Prostate gland (tissue), 2 donors: Measurements from ENCODE around the gene LDAF1. TPM values are rescaled to one million over a fixed set of nuclear protein-coding genes. Genes with fewer than 3 reads are reported as not detected.

Source experiments
- DNase-seq: peaks from one replicate; pipeline ENCODE4 v3.0.0-alpha.2; 2019; ENCODE audit warnings: low spot score
- H3K27ac ChIP-seq, 2 donors: fragments of 200-600 bp; sonication (generic); 2 replicates each; pipeline ENCODE4 v1.5.1; 2017 to 2019
- H3K27me3 ChIP-seq: fragments of 200-600 bp; sonication (generic); replicated peaks from 2 replicates; pipeline ENCODE4 v1.5.1; 2019; ENCODE audit not compliant: insufficient read depth
- H3K36me3 ChIP-seq, 2 donors: fragments of 200-600 bp; sonication (generic); 1 replicate in 1 of 2; 2 replicates in 1 of 2; pipeline versions ENCODE4 v1.5.1 to v1.8.1; 2017 to 2019
- H3K4me1 ChIP-seq: fragments of 200-600 bp; sonication (generic); replicated peaks from 2 replicates; pipeline ENCODE4 v1.5.1; 2019
- H3K4me3 ChIP-seq, 2 donors: fragments of 200-600 bp; sonication (generic); 2 replicates each; pipeline ENCODE4 v1.5.1; 2017 to 2019
- H3K9me3 ChIP-seq: fragments of 200-600 bp; sonication (generic); 2 replicates; pipeline ENCODE4 v1.5.1; 2017
- POLR2A ChIP-seq: fragments of 450-650 bp; IDR thresholded peaks from one replicate; pipeline ENCODE4 v1.6.1; 2016; ENCODE audit warnings: antibody characterized with exemption, mild to moderate bottlenecking
- POLR2AphosphoS5 ChIP-seq: sonication (generic); formaldehyde crosslinking; IDR thresholded peaks from one replicate; pipeline ENCODE4 v1.6.1; 2017; ENCODE audit warnings: antibody characterized with exemption
- WGBS: methylation state at CpG from one replicate; pipeline ENCODE4 v1.1.5; 2018; 5-methylcytosine and 5-hydroxymethylcytosine counted together
- intact Hi-C: fragments of 100-400 bp; cut with DNase I; formaldehyde crosslinking; loops from one replicate; pipeline ENCODE4 v1.14.2; 2022
- total RNA-seq, 2 donors: library from RNA; depleted of rRNA; stranded (reverse); fragments of >200 nt; gene quantifications; one replicate each; pipeline ENCODE4 v1.1.0, GENCODE V29; 2016
- TF ChIP-seq, protein P1 (sequence below), 4 experiments: fragments of 200-600 bp in 2 of 4; fragments of 450-650 bp in 2 of 4; sonication (generic) in 2 of 4; IDR thresholded peaks; 1 replicate in 3 of 4; 2 replicates in 1 of 4; pipeline ENCODE4 v1.5.1; 2016 to 2019; ENCODE audit warnings: antibody characterized with exemption in 4 of 4, mild to moderate bottlenecking in 2 of 4, moderate library complexity in 2 of 4

Gene LDAF1
- total RNA-seq, 2 donors from 2014 or later, result 97.5 to 180 TPM

DNA sequence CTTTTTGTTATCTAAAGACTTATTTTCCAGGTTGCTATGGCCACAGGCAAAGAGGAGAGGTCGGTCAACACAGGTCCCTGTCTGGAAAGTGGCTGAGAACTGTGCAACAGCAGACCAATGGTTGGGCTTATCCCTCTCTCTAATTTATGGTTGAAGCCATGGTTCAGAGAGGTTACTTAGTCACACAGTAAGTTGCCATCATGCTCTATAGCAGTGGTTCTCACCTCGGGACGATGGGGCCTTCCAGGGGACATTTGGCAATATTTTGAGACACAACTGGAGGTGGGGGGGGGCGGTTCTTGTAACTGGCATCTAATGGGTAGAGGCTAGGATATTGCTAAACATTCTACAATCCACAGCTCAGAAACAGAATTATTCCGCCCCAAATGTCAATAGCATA is 842 bp upstream of the LDAF1 start:
- Histone ChIP-seq H3K36me3 (no peaks in the 10 kb centered on the region), H3K27ac (peak overlapping the region; percentile 84 to 88), H3K9me3 (no peaks in the 10 kb centered on the region), H3K4me1 (peaks cover 5% of the 10 kb centered on the region), H3K27me3 (no peaks in the 10 kb centered on the region), H3K4me3 (no peak overlapping the region)
- DNase-seq, result no peak
- WGBS, result 66% methylated on average over 5 of the region's 5 CpGs
- no peak for TF ChIP-seq POLR2A
- TF ChIP-seq POLR2AphosphoS5, result no peak
- TF ChIP-seq, protein P1, sequence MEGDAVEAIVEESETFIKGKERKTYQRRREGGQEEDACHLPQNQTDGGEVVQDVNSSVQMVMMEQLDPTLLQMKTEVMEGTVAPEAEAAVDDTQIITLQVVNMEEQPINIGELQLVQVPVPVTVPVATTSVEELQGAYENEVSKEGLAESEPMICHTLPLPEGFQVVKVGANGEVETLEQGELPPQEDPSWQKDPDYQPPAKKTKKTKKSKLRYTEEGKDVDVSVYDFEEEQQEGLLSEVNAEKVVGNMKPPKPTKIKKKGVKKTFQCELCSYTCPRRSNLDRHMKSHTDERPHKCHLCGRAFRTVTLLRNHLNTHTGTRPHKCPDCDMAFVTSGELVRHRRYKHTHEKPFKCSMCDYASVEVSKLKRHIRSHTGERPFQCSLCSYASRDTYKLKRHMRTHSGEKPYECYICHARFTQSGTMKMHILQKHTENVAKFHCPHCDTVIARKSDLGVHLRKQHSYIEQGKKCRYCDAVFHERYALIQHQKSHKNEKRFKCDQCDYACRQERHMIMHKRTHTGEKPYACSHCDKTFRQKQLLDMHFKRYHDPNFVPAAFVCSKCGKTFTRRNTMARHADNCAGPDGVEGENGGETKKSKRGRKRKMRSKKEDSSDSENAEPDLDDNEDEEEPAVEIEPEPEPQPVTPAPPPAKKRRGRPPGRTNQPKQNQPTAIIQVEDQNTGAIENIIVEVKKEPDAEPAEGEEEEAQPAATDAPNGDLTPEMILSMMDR (IDR thresholded peaks at IDR 0.05), result no peak
- intact Hi-C loops, result loop anchor here (2.0 to 10.0 kb wide), 3 partner anchors 143 to 407 kb away; no protein-coding TSS in a partner anchor

DNA sequence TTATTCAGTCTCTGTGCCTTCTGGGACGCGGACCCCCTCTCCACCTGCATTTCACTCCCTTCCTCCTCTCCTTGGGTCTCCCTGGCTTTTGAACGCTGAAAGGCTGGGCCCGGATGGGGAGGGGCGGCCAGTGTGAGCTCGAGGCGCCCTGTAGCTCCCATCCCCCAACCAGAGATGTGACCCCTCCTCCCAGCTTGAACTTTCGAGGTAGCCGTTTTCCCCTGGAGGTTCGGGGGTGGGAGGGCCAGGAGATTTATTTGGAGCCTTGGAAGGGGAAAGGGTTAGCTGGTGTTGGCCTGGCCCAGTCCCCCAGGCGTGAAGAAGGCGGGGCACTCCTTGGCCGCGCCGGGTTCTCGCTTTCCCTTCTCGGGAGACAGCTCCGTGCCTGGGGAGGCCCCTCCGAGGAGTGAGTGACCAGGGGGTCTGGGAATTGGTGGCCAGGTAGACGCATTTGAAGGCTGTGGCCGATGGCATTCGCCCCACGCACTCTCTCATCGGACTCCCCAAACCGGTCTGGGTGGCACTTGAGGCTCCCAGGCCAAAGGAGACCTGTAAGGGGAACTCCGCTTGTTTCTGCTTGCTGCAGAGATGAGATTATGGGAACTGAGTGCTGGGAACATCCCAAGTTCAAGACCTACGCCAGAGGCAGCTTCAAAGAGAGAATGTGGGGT is 942 bp downstream of the LDAF1 start:
- peak; percentile 52 for TF ChIP-seq POLR2AphosphoS5
- TF ChIP-seq, protein P1 (IDR thresholded peaks at IDR 0.05), result no peak
- TF ChIP-seq POLR2A, result peak; percentile 46

DNA sequence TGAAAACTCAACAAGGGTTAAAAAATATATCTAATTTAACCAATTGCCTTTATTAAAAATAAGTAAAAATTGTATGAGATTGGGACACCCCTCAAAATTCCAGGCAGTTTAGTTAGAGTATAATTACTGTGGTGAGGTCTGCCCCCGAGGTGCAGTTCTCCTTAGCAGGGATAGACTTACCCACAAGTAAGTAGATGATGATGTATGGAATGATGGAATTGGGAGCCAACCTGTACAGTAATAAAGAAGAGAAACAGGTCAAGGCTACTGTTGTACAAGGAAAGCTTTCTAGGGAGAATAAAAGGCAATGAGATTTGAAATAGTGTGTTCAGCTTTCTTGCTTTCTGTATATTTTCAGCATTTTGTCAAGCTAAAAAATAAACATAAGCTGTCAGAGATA is 1.8 kb downstream of the LDAF1 start:
- intact Hi-C loops, result no loop called here
- Histone ChIP-seq H3K27ac (peak overlapping the region in 1 of 2 donors; percentile 84), H3K27me3 (no peaks in the 10 kb centered on the region), H3K9me3 (no peaks in the 10 kb centered on the region), H3K4me3 (no peak overlapping the region), H3K36me3 (no peaks in the 10 kb centered on the region), H3K4me1 (peaks cover 5% of the 10 kb centered on the region)
- TF ChIP-seq, protein P1 (IDR thresholded peaks at IDR 0.05), result no peak
- no peak for TF ChIP-seq POLR2AphosphoS5
- no peak for TF ChIP-seq POLR2A
- 48% methylated on average over 1 of the region's 1 CpG for WGBS
- no peak for DNase-seq

More for the DNA sequence above, 942 bp downstream of the LDAF1 start:
- peak overlapping the region; percentile 64 for H3K4me3 ChIP-seq
- DNase-seq, result peak; percentile 76
- intact Hi-C loops, result loop anchor here (2.0 to 10.0 kb wide), 3 partner anchors 141 to 405 kb away; no protein-coding TSS in a partner anchor
- peak overlapping the region; percentile 84 to 88 for H3K27ac ChIP-seq
- WGBS, result 2% methylated on average over 21 of the region's 27 CpGs
- H3K9me3 ChIP-seq, result no peaks in the 10 kb centered on the region
- H3K36me3 ChIP-seq, result no peaks in the 10 kb centered on the region
- H3K4me1 ChIP-seq, result peaks cover 5% of the 10 kb centered on the region
- H3K27me3 ChIP-seq, result no peaks in the 10 kb centered on the region

DNA sequence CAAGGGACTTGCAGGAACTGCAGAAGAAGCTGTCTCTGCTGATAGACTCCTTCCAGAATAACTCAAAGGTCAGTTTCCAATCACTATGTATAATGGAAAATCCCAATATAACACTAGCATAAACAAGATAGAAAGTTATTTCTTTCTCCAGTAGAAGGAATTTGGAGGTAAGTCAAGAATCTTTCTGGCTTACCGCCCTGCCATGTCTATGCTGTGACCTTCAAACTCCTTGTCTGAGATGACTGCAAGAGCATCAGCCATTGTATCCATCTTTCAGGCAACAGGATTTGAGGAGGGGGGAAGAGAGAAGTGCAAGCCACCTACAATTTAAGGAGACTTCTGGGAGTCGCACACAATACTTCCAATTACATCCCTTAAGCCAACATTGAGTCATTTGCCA is 2.7 kb downstream of the LDAF1 start:
- intact Hi-C loops, result no loop called here
- TF ChIP-seq, protein P1 (IDR thresholded peaks at IDR 0.05), result no peak
- TF ChIP-seq POLR2AphosphoS5, result no peak
- no peak for TF ChIP-seq POLR2A
- Histone ChIP-seq H3K27ac (no peak overlapping the region), H3K9me3 (no peaks in the 10 kb centered on the region), H3K4me3 (no peak overlapping the region), H3K27me3 (no peaks in the 10 kb centered on the region), H3K36me3 (peaks cover 0 to 2% of the 10 kb centered on the region in 2 donors), H3K4me1 (peaks cover 5% of the 10 kb centered on the region)
- WGBS, result 72% methylated on average over 2 of the region's 2 CpGs
- no peak for DNase-seq

DNA sequence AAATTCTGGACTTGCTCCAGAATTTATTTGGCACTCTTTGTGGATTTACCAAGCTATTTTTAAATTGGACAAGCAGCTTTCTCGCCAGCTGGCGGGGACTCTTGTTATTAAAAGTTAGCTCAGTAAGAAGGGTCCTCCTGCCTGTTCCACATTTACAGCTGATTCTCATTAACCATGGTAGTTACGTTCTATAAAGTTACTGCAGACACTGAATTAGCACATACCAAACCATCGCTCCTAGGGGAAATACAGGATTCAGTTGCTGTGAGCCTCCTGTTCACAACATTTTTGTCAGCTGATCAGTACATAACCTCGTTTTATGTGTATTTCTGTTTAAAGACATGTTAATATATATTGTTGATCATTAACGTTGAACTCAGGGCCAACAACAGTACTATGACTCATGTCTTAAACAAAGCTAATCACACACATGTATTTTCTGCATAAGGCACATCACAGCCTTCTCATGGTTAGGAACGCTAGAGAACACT is 4.2 kb downstream of the LDAF1 start:
- TF ChIP-seq POLR2AphosphoS5 (peak; percentile 24), POLR2A (no peak)
- Histone ChIP-seq H3K27me3 (no peaks in the 10 kb centered on the region), H3K4me3 (no peak overlapping the region), H3K4me1 (peaks cover 5% of the 10 kb centered on the region), H3K36me3 (peaks cover 0 to 10% of the 10 kb centered on the region in 2 donors), H3K9me3 (no peaks in the 10 kb centered on the region), H3K27ac (peak overlapping the region; percentile 2 to 21)
- WGBS, result 24% methylated on average over 7 of the region's 7 CpGs
- intact Hi-C loops, result no loop called here
- DNase-seq, result peak; percentile 24
